22Rv1 (cell line): ENCODE measurements around the gene HPRT1.

ENCODE experiments used
- ZFX ChIP-seq: fragments of 450-650 bp; IDR thresholded peaks from 2 replicates; pipeline ENCODE4 v1.6.1; 2017; ENCODE audit warnings: antibody characterized with exemption, borderline replicate concordance
- TF ChIP-seq, protein P1 (sequence below): fragments of 450-650 bp; IDR thresholded peaks from 2 replicates; pipeline ENCODE4 v1.5.1; 2017; ENCODE audit warnings: mild to moderate bottlenecking

DNA sequence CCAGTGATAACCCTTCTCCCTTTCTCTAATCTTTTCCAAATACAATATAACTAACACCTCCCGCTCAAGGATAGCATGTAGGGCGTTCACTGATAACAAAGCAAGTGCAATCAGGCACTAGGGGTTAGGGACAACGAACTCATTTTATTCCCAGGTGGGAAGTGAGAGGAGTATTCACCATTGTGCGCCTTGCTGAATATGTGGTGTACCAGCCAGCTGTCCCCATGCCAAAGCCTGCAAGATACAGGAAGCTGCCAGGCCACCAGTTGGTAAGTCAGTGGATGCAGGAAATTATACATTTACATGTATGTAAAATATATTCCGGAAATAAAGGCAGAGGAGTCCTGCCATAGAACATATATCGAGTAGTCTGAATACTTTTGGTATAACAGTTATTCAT lies 6.3 kb upstream of the HPRT1 start:
- TF ChIP-seq, protein P1, sequence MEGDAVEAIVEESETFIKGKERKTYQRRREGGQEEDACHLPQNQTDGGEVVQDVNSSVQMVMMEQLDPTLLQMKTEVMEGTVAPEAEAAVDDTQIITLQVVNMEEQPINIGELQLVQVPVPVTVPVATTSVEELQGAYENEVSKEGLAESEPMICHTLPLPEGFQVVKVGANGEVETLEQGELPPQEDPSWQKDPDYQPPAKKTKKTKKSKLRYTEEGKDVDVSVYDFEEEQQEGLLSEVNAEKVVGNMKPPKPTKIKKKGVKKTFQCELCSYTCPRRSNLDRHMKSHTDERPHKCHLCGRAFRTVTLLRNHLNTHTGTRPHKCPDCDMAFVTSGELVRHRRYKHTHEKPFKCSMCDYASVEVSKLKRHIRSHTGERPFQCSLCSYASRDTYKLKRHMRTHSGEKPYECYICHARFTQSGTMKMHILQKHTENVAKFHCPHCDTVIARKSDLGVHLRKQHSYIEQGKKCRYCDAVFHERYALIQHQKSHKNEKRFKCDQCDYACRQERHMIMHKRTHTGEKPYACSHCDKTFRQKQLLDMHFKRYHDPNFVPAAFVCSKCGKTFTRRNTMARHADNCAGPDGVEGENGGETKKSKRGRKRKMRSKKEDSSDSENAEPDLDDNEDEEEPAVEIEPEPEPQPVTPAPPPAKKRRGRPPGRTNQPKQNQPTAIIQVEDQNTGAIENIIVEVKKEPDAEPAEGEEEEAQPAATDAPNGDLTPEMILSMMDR = no peak
- TF ChIP-seq ZFX = no peak
